Measurements from ENCODE around the gene EXTL2. TPM values are rescaled to one million over a fixed set of nuclear protein-coding genes. Genes with fewer than 3 reads are reported as not detected.
"Not testable (repeated sequence)": the region's sequence is repeated elsewhere in the genome, so short reads cannot be mapped to it uniquely, and the experiment has no call there.

EXTL2 gene
- total RNA-seq, 4 donors from 2014 or later: 1.4 to 7.4 (median 2.5) TPM

GRCh38 chr1:100891380-100891779 is 3.3 kb downstream of the EXTL2 start:
- Histone ChIP-seq H3K27me3 (no peaks in the 10 kb centered on the region), H3K27ac (no peak overlapping the region), H3K4me1 (peaks cover 0 to 16% (median 3%) of the 10 kb centered on the region in 3 donors), H3K4me3 (no peak overlapping the region), H3K9me3 (peaks cover 0 to 8% (median 0%) of the 10 kb centered on the region in 3 donors), H3K36me3 (no peaks in the 10 kb centered on the region)
- no peak for DNase-seq
- TF ChIP-seq CTCF (IDR thresholded peaks at IDR 0.05) (no peak), POLR2A (IDR thresholded peaks at IDR 0.05) (no peak)
- WGBS, 2 donors: 86 to 87% methylated on average over 1 of the region's 1 CpG
- intact Hi-C loops (cut with DNase I): no loop called here

DNA sequence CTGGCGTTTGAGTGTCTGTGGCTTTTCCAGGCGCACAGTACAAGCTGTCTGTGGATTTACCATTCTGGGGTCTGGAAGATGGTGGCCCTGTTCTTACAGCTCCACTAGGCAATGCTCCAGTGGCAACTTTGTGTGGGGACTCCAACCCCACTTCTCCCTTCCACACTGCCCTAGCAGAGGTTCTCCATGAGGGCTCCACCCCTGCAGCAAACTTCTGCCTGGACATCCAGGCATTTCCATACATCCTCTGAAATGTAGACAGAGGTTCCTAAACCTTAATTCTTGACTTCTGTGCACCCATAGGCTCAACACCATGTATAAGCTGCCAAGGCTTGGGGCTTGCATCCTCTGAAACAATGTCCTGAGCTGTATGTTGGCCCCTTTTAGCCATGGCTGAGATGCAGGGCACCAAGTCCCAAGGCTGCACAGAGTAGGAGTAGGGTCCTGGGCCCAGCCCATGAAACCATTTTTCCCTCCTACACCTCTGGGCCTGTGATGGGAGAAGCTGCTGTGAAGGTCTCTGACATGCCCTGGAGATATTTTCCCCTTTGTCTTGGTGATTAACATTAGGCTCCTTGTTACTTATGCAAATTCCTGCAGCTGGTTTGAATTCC is 4.7 kb downstream of the EXTL2 start:
- 92% methylated on average over 2 of the region's 2 CpGs for WGBS, 2 donors
- H3K4me3 ChIP-seq; H3K27me3 ChIP-seq; H3K27ac ChIP-seq; H3K36me3 ChIP-seq; DNase-seq; intact Hi-C loops (cut with DNase I); H3K9me3 ChIP-seq: not testable (repeated sequence)
- peaks cover 0 to 16% (median 3%) of the 10 kb centered on the region in 3 donors for H3K4me1 ChIP-seq

DNA sequence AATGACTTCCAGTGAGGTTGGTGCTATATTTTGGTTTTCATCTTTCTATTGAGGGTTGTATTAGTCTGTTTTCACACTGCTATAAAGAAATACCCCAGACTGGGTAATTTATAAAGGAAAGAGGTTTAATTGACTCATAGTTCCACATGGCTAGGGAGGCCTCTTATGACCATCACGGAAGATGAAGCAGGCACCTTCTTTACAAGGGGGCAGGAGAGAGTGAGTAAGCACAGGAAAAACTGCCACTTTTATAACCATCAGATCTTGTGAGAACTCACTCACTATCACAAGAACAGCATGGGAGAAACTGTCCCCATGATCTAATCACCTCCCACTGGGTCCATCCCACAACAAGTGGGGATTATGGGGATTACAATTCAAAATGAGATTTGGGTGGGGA is 5.6 kb downstream of the EXTL2 start:
- H3K36me3 ChIP-seq; H3K27ac ChIP-seq; H3K9me3 ChIP-seq; DNase-seq; intact Hi-C loops (cut with DNase I); H3K4me3 ChIP-seq; H3K27me3 ChIP-seq: not testable (repeated sequence)
- H3K4me1 ChIP-seq: peaks cover 0 to 15% (median 0%) of the 10 kb centered on the region in 3 donors
- WGBS, 2 donors: 100% methylated on average over 1 of the region's 1 CpG; no CpG with 5 or more reads in 1 of the 2 donors

GRCh38 chr1:100883963-100884362 is 10.7 kb downstream of the EXTL2 start:
- Histone ChIP-seq H3K27ac (no peak overlapping the region), H3K27me3 (no peaks in the 10 kb centered on the region), H3K4me3 (no peak overlapping the region), H3K9me3 (no peaks in the 10 kb centered on the region), H3K4me1 (peaks cover 0 to 11% (median 0%) of the 10 kb centered on the region in 3 donors), H3K36me3 (no peaks in the 10 kb centered on the region)
- TF ChIP-seq POLR2A (IDR thresholded peaks at IDR 0.05) (no peak), CTCF (IDR thresholded peaks at IDR 0.05) (no peak)
- intact Hi-C loops (cut with DNase I): no loop called here
- WGBS, 2 donors: 30 to 40% methylated on average over 4 of the region's 4 CpGs
- DNase-seq: no peak

GRCh38 chr1:100882698-100883097 is 11.9 kb downstream of the EXTL2 start:
- TF ChIP-seq POLR2A (IDR thresholded peaks at IDR 0.05) (no peak), CTCF (IDR thresholded peaks at IDR 0.05) (no peak)
- H3K27ac ChIP-seq: no peak overlapping the region
- no peaks in the 10 kb centered on the region for H3K27me3 ChIP-seq
- no peak overlapping the region for H3K4me3 ChIP-seq
- peaks cover 0 to 11% (median 0%) of the 10 kb centered on the region in 3 donors for H3K4me1 ChIP-seq
- whole genome bisulfite sequencing, 2 donors: 40 to 42% methylated on average over 2 of the region's 2 CpGs
- DNase-seq: no peak
- intact Hi-C loops (cut with DNase I): no loop called here
- H3K36me3 ChIP-seq: no peaks in the 10 kb centered on the region
- no peaks in the 10 kb centered on the region for H3K9me3 ChIP-seq

DNA sequence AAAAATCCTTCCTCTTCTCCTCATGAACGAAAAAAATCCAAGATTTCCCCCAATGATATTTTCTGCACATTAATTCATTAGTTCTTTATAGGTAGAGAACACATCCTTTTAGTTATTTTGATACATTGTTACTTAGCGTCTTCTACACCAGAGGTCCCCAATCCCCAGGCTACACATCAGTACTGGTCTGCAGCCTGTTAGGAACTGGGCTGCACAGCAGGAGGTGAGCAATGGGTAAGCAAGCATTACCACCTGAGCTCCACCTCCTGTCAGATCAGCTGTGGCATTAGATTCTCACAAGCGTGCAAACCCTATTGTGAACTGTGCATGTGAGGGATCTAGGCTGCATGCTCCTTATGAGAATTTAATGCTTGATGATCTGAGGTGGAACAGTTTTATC is 13.0 kb downstream of the EXTL2 start:
- intact Hi-C loops (cut with DNase I): no loop called here
- TF ChIP-seq CTCF (IDR thresholded peaks at IDR 0.05): no peak
- no peak for TF ChIP-seq POLR2A (IDR thresholded peaks at IDR 0.05)
- H3K36me3 ChIP-seq: no peaks in the 10 kb centered on the region
- no peaks in the 10 kb centered on the region for H3K9me3 ChIP-seq
- peaks cover 0 to 11% (median 0%) of the 10 kb centered on the region in 3 donors for H3K4me1 ChIP-seq
- no peak overlapping the region for H3K27ac ChIP-seq
- H3K4me3 ChIP-seq: no peak overlapping the region
- no peak for DNase-seq
- no peaks in the 10 kb centered on the region for H3K27me3 ChIP-seq
- WGBS, 2 donors: 89 to 91% methylated on average over 3 of the region's 3 CpGs
